DOHH2 (cell line): Measurements from ENCODE around the gene BDP1.
"Not testable (repeated sequence)": the region's sequence is repeated elsewhere in the genome, so short reads cannot be mapped to it uniquely, and the experiment has no call there.

Experiments used
- CTCF ChIP-seq: fragments of 200-600 bp; sonication (generic); IDR thresholded peaks from one replicate; pipeline ENCODE4 v1.5.1; 2014; ENCODE audit warnings: antibody characterized with exemption, mild to moderate bottlenecking, low read depth, low read length; ENCODE audit not compliant: poor library complexity, severe bottlenecking
- EZH2phosphoT487 ChIP-seq: fragments of 200-600 bp; sonication (generic); IDR thresholded peaks from 2 replicates; pipeline ENCODE4 v1.6.1; 2017; ENCODE audit warnings: borderline replicate concordance, mild to moderate bottlenecking, antibody characterized with exemption, low read length, moderate library complexity, mixed read lengths

- not testable (repeated sequence) for TF ChIP-seq CTCF, EZH2phosphoT487
These were observed 39.8 kb upstream of the BDP1 start for GRCh38 chr5:71415626-71416025.
